Measurements from ENCODE around the gene ARSJ. TPM values are rescaled to one million over a fixed set of nuclear protein-coding genes. Genes with fewer than 3 reads are reported as not detected.

Gene ARSJ
- total RNA-seq, 1 donor from 2014 or later = 6.0 TPM

GRCh38 chr4:113899271-113900070 lies 80.0 kb downstream of the ARSJ start:
- ATAC-seq = no peak

DNA sequence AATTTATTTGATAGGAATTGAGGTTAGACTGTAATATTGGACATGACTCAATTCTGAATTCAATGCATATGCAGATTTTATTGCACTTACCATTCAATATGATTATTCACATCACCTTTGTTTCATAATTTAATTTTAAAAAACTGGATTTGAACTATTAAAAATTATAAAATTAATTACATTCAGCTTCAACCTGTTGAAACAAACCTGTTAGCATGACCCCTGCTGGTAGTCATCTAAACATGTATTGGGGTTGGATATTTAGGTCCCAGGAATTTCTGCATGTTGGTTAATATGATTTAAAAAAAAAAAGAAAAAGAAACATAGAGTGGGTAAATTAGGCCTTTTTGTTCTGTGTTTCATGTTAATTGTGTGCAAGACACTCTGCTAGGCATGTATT lies 85.9 kb downstream of the ARSJ start:
- no peak for ATAC-seq

DNA sequence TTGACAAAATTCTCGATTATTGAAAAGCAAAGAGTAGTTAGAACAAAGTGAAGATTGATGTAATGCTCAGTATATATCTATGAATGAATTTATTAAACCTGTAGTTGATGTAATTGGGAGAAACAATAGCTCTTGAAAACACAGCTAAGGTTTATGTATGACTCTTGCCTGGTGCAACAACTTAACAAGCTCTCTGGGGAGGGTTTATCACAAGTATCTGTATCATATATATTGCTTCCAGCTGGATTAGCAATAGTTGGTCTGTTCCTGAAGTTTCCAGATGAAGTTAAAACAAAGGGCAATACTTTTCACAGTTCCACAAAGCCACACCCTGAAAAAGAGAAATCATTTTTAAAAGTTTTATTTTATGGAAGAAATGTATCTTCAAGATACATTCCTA lies 91.4 kb downstream of the ARSJ start:
- no peak for ATAC-seq

- no peak for ATAC-seq
These were observed 94.2 kb downstream of the ARSJ start for GRCh38 chr4:113885291-113885690.

DNA sequence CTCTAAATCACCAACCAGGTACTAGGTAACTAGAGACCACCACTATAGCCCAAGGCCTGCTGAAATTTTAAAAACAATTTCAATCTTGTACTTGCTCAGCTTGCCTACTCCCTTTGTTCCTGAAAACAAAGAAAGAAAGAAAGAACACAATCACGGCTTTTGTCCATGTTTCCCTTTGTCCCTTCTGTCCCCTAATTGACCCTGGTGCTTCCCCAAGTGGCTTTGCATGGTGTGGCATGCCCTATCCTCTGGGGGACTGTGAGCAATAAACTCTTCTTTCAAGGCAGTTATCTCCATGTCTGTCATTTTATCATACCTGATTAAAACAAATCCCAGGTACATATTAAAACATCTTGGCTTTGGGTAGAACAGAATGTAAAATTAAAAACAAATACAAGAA lies 94.8 kb downstream of the ARSJ start:
- ATAC-seq = no peak

DNA sequence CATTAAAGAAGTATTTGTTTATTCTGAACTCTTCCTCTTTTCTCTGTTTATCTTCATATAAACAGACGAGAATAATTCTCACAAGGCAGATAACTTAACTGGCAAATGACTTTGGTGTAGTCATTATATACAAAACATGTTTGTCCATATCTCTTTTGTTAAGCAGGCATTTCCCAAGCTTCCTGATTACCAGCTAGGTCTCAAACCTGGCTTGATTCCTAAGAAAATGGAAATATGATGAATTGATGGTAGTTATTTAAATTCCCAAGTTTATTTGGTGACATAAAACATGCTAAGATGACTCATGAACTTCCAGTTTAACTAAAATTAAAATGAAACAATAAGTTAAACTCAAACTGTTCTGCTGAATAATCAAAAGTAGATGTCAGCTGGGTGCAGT lies 96.8 kb downstream of the ARSJ start:
- no peak for ATAC-seq

DNA sequence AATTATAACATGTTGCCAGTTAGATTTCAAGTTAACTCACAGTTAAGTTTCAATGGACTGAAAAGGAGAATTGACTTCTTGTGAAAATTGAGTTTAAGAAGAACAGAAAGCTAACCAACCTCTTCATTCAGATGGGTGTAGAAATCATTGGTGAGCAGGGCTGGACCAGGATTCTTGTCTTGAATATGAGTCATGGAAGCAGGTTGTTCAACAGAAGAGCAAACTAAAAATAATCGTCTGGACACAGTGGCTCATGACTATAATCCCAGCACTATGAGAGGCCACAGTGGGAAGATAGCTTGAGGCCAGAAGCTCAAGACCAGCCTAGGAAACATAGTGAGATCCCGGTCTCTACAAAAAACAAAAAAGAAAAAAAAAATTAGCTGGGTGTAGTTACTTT lies 98.2 kb downstream of the ARSJ start:
- peak; percentile 65 for ATAC-seq

DNA sequence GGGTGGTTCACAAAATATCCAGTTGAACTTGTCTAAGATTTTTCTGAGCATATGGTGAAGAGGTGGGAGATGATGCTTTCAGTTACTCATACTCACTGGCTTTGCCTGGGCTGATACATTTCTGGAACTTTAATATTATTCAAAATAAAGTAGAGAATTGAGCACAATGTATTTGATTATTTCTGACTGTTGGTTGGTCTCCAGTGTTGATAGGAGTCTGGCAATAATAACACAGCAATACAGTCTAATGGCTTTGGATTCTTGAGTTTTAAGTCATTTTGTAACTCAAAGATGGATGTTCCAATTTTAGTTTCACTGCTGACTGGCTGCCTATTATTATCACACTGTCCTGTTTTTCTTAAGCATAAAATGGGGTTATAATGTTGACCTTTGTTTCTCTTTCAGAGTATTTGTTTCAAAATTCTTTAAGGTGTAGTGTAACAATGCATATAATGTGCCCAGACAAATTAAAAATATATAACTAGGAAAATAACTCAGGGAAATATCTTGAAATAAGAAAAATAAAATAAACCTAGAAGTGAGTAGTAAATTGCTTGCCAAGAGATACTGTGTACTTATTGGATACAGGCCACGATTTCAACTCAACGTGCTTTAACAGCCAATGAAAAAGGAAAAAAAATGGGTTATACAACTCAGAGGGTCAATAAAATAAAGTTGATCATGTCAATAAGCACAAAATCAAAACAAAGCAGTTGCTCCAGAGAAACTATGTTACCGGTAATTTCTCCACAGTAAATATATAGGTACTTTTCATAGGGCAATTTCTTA lies 99.0 kb downstream of the ARSJ start:
- no peak for ATAC-seq

- no peak for ATAC-seq
These were observed 100.8 kb downstream of the ARSJ start for GRCh38 chr4:113878668-113879067.

DNA sequence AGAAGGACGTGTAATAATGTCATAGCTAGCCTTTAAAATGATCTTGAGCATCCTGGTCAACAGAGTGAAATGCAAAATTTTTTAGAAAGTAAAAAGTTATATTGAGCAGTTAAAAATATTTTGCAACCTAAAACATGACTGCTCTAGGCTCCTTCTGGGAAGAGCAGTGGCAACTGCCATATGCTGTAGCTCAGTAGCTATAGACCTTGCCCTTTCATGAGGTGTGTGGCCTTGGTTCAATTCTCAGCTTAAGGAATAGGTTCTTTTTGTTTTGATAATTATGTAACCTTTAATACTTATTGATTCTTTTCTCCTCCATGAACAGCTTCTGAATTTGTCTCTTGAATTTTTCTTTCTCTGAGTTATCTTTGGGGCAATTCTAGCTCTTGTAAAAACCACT lies 105.0 kb downstream of the ARSJ start:
- no peak for ATAC-seq

DNA sequence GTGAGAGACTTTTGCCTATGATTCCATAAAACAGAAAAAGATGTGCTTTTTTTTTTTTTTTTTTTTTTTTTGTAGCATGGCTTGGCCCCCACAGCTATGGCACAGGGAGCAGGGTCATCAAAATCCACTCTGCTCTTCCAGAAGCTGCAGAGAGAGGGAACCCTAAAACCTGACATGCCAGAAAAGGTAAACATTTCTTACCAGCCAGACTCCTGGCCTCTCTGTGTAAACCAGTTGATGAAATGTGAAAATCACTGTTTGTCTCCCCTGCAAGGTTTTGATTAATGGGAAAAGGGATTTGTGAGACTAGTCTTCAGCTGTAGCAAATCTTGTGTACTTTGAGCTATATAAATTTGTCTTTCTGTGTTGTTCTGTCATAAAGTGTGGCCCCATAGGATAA lies 105.9 kb downstream of the ARSJ start:
- no peak for ATAC-seq

DNA sequence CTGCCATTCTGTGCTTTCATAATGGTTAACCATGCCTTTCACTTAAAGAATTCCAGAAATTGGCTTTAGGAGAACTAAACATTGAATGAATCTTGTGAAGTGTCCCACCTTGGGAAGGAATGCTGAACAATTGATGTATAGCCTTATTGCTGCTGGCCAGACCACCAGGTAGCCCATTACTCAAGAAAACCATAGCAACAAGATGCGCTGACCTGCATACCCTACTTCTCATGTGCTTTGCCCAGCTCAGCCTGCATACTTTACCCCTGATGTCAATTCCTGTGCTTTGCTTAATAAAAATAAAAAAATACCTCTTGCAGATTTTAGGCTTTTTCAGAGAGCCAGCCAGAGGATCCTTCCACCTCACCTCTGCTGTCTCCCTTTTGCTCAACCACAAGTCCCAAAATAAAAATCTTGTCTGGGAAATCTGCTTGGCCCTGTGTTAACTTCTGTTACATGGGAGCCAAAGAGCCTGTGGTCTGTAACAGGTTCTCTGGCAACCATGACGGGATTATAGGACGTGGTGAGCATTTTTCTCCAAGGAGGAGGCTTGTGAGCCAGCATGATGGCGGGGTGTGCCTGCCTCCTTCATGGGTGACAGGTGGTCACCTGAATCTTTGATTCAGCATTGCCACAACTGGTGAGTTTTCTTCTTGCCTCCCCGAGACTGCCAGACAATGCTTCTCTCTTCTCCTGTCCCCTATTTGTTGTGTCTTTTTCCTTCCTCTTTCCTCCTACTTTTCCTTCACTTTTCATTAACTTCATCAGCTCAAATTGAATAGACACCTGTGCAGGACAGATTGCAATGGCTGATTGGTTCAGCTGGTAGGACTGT lies 106.8 kb downstream of the ARSJ start:
- no peak for ATAC-seq

DNA sequence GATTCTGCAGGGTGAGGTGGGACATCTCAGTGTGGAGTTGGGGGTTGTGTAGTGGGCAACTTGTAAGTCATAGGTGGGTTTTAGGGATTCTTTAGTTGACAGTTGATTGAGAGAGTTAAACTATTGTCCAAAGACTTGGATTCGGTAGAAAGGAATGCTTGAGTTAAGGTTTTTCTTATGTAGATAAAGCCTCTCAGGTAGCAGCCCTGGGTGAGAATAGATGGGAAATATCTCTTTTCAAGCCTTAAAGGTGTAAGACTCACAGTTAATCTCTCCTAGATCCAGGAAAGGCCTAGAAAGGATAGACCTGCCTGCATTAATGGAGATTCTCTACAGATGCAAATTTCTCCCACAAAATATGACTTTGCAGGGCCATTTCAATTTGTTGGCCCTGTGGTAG lies 108.4 kb downstream of the ARSJ start:
- ATAC-seq = no peak

DNA sequence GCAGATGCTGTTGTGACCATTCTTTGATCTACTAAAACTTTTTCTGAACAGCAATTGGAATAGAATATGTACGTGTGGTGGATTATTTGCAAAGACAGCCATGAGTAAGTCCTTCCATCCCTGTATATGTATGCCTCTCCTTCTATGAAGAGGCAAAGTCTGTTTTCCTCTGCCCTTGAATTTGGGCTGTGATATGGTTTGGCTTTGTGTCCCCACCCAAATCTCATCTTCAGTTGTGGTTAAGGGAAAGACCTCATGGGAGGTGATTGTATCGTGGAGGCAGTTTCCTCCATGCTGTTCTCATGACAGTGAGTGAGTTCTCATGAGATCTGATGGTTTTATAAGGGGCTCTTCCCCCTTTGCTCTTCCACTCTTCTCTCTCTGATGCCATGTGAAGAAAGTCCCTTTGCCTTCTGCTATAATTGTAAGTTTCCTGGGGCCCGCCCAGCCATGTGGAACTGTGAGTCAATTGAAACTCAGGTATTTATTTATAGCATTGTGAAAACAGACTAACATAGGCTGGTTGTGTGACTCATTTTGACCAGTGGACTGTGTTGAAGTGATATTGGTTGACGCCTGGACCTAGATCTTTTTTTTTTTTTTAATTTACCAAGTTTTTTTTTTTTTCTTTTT lies 109.6 kb downstream of the ARSJ start:
- ATAC-seq = peak; percentile 81

DNA sequence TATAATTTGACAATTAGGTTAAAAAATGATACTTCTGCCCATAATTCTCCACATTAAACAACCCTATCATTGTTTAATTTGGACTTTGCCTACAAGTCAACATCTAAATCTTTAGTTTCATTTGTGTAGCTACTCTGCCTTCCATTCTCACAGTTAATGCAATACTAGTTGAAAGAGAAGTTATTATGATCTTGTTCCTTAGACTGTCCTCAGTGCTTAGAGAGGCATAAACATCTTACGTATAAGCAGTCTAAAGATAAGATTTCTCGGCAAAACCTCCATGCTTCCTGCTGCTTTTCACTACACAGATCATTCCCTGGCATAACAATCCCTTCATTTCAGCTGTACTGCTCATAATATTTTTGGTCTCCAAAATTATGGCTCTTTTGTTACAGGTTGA lies 112.8 kb downstream of the ARSJ start:
- ATAC-seq = no peak

DNA sequence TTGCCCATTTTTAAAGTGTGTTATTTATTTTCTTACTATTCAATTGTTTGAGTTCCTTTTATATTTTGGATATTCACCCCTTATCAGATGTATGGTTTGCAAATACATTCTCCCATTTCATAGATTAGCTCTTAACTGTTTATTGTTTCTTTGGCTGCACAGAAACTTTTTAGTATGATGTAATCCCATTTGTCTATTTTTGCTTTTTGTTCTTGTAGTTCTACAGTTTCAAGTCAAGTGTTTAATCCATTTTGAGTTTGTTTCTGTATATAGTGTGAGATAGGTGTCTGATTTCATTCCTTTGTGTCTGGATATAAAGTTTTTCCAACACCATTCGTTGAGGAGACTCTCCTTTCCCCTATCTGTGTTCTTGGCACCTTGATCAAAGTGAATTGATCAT lies 120.5 kb downstream of the ARSJ start:
- ATAC-seq = no peak

DNA sequence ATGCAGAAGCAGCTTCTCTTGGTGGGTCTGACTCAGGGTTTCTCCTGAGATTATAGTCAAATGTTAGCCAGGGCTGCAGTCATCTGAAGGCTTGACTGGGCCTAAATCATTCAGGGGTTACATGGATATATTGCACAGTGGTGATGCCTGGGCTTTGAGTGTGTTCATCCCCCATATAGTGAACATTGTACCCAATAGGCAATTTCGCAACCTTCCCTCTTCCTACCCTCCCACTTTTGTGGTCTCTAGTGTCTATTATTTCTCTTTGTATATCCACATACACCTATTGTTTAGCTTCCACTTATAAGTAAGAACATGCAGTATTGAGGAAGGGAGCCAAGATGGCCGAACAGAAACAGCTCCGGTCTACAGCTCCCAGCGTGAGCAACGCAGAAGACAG lies 127.6 kb downstream of the ARSJ start:
- no peak for ATAC-seq

Other genes with a start within 250 kb of the ARSJ start
- 48.9 TPM for gene CAMK2D, start 217.9 kb downstream of the ARSJ start, total RNA-seq

All from esophagus mucosa (tissue), 1 donor.